IMR-90 (cell line): ENCODE results near the gene MYH3. TPM values are rescaled to one million over a fixed set of nuclear protein-coding genes. Genes with fewer than 3 reads are reported as not detected.

Source experiments
- ATAC-seq: fragments of 200-7000 bp; cut with Tn5 transposase; 2 replicates; pipeline ENCODE4 v1.9.1; 2020; ENCODE audit warnings: low read depth, mild to moderate bottlenecking, moderate library complexity
- BruUV-seq: library from RNA; stranded (reverse); fragments of 400-500 nt; replicated peaks from 2 replicates; lab custom pipeline; 2021; lab: Mats Ljungman, UMichigan
- CTCF ChIA-PET: fragments of 300-600 bp; formaldehyde crosslinking; extraction: SDS; loops from one replicate; lab custom pipeline; 2021; ENCODE audit warnings: antibody characterized with exemption; lab: Yijun Ruan, JAX
- POLR2A ChIA-PET: fragments of 300-600 bp; sonication (Branson Sonifier 250); formaldehyde crosslinking; loops from one replicate; lab custom pipeline; 2022; ENCODE audit warnings: antibody characterized with exemption; ENCODE audit not compliant: unreplicated experiment; lab: Charles Lee
- DNase-seq: peaks from one replicate; pipeline ENCODE4 v3.0.0; 2013
- H2AFZ ChIP-seq: replicated peaks from 2 replicates; pipeline ENCODE3; 2013; ENCODE audit warnings: low read length, mild to moderate bottlenecking; ENCODE audit not compliant: poor library complexity
- H2AK5ac ChIP-seq: 2 replicates; pipeline ENCODE4 v1.6.1; 2013; ENCODE audit warnings: low read depth, low read length, inconsistent platforms
- H2AK9ac ChIP-seq: replicated peaks from 2 replicates; pipeline ENCODE3; 2013; ENCODE audit warnings: mild to moderate bottlenecking, low read depth, low read length, moderate library complexity; ENCODE audit not compliant: poor library complexity
- H2BK120ac ChIP-seq: 2 replicates; pipeline ENCODE4 v1.6.1; 2013; ENCODE audit warnings: low read depth, low read length, inconsistent platforms
- H2BK15ac ChIP-seq: 3 replicates; pipeline ENCODE4 v1.6.1; 2013; ENCODE audit warnings: low read depth, low read length, inconsistent platforms
- H2BK20ac ChIP-seq: 2 replicates; pipeline ENCODE4 v1.6.1; 2013; ENCODE audit warnings: low read depth, mild to moderate bottlenecking, inconsistent platforms, low read length, moderate library complexity
- H2BK5ac ChIP-seq: 2 replicates; pipeline ENCODE4 v1.6.1; 2013; ENCODE audit warnings: mild to moderate bottlenecking, low read depth, low read length, inconsistent platforms; ENCODE audit not compliant: poor library complexity, severe bottlenecking
- H3K14ac ChIP-seq: replicated peaks from 2 replicates; pipeline ENCODE4 v1.6.1; 2013; ENCODE audit warnings: low read depth, low read length, inconsistent platforms
- H3K18ac ChIP-seq: 2 replicates; pipeline ENCODE4 v1.6.1; 2013; ENCODE audit warnings: low read depth, low read length, control low read depth
- H3K23ac ChIP-seq: 2 replicates; pipeline ENCODE4 v1.6.1; 2013; ENCODE audit warnings: low read depth, low read length, inconsistent platforms
- H3K27ac ChIP-seq: 2 replicates; pipeline ENCODE4 v1.5.1; 2013; ENCODE audit warnings: mild to moderate bottlenecking, control low read depth, low read length; ENCODE audit not compliant: insufficient read depth
- H3K27me3 ChIP-seq: 2 replicates; pipeline ENCODE4 v1.6.1; 2013; ENCODE audit warnings: low read length; ENCODE audit not compliant: control insufficient read depth, insufficient read depth
- H3K36me3 ChIP-seq: 2 replicates; pipeline ENCODE4 v1.6.1; 2013; ENCODE audit warnings: low read length, mixed read lengths; ENCODE audit not compliant: control insufficient read depth, insufficient read depth
- H3K4ac ChIP-seq: 2 replicates; pipeline ENCODE4 v1.6.1; 2013; ENCODE audit warnings: low read depth, low read length, inconsistent platforms
- H3K4me1 ChIP-seq: 2 replicates; pipeline ENCODE4 v1.6.1; 2013; ENCODE audit warnings: low read length, mixed read lengths; ENCODE audit not compliant: control insufficient read depth, insufficient read depth
- H3K4me2 ChIP-seq: 2 replicates; pipeline ENCODE4 v1.6.1; 2013; ENCODE audit warnings: low read depth, mild to moderate bottlenecking, control low read depth, low read length, moderate library complexity
- H3K4me3 ChIP-seq: 2 replicates; pipeline ENCODE4 v1.5.1; 2013; ENCODE audit warnings: low read depth, mild to moderate bottlenecking, control low read depth, low read length, moderate library complexity; ENCODE audit not compliant: insufficient read depth
- H3K56ac ChIP-seq: 2 replicates; pipeline ENCODE4 v1.6.1; 2013; ENCODE audit warnings: low read length, inconsistent platforms; ENCODE audit not compliant: insufficient read depth; ENCODE audit errors: extremely low read depth
- H3K79me1 ChIP-seq, 2 experiments: 2 replicates each; pipeline ENCODE4 v1.6.1; 2013; ENCODE audit warnings: low read length in 2 of 2, inconsistent platforms in 1 of 2, low read depth in 1 of 2
- H3K9ac ChIP-seq: 2 replicates; pipeline ENCODE4 v1.6.1; 2013; ENCODE audit warnings: low read depth, low read length, control low read depth
- H3K9me1 ChIP-seq: 2 replicates; pipeline ENCODE4 v1.6.1; 2013; ENCODE audit warnings: low read length, inconsistent platforms; ENCODE audit not compliant: insufficient read depth
- H3K9me3 ChIP-seq: 2 replicates; pipeline ENCODE4 v1.6.1; 2013; ENCODE audit warnings: low read length; ENCODE audit not compliant: control insufficient read depth, insufficient read depth
- H4K20me1 ChIP-seq: 2 replicates; pipeline ENCODE4 v1.6.1; 2013; ENCODE audit warnings: low read length, inconsistent platforms; ENCODE audit not compliant: insufficient read depth
- H4K5ac ChIP-seq: 2 replicates; pipeline ENCODE4 v1.6.1; 2013; ENCODE audit warnings: mild to moderate bottlenecking, low read depth, low read length, control low read depth
- H4K8ac ChIP-seq, 2 experiments: 2 replicates each; pipeline ENCODE4 v1.6.1; 2013; ENCODE audit warnings: low read depth in 2 of 2, low read length in 2 of 2, control low read depth in 1 of 2, inconsistent platforms in 1 of 2
- H4K91ac ChIP-seq: 2 replicates; pipeline ENCODE4 v1.6.1; 2013; ENCODE audit warnings: low read depth, low read length, inconsistent platforms; ENCODE audit not compliant: insufficient read depth
- BHLHE40 ChIP-seq: fragments of 150-350 bp; IDR thresholded peaks from 2 replicates; pipeline ENCODE4 v1.6.1; 2016; ENCODE audit warnings: mild to moderate bottlenecking, low read depth, low read length
- CEBPB ChIP-seq: IDR thresholded peaks from 2 replicates; pipeline ENCODE4 v1.6.1; 2012; ENCODE audit warnings: low read depth, low read length, improper control_type of control experiment
- CHD1 ChIP-seq: IDR thresholded peaks from 2 replicates; pipeline ENCODE4 v1.6.1; 2012; ENCODE audit warnings: low read depth, low read length, improper control_type of control experiment
- CTCF ChIP-seq: conservative IDR thresholded peaks from 2 replicates; pipeline ENCODE4 v1.5.1; 2012; ENCODE audit warnings: mild to moderate bottlenecking, low read depth, low read length, improper control_type of control experiment
- FOS ChIP-seq: fragments of 150-350 bp; IDR thresholded peaks from 2 replicates; pipeline ENCODE4 v1.6.1; 2016; ENCODE audit warnings: low read depth, low read length
- MAFK ChIP-seq: IDR thresholded peaks from 2 replicates; pipeline ENCODE4 v1.6.1; 2012; ENCODE audit warnings: low read depth, low read length, improper control_type of control experiment
- MAZ ChIP-seq: IDR thresholded peaks from 2 replicates; pipeline ENCODE4 v1.6.1; 2012; ENCODE audit warnings: low read depth, mild to moderate bottlenecking, low read length, improper control_type of control experiment, moderate library complexity, borderline replicate concordance
- MXI1 ChIP-seq: IDR thresholded peaks from 2 replicates; pipeline ENCODE4 v1.6.1; 2012; ENCODE audit warnings: low read depth, mild to moderate bottlenecking, low read length, moderate library complexity, borderline replicate concordance
- NFE2L2 ChIP-seq: fragments of 150-350 bp; IDR thresholded peaks from 2 replicates; pipeline ENCODE4 v1.6.1; 2016; ENCODE audit warnings: low read depth, mild to moderate bottlenecking, low read length
- POLR2A ChIP-seq: IDR thresholded peaks from 2 replicates; pipeline ENCODE4 v1.6.1; 2012; ENCODE audit warnings: mild to moderate bottlenecking, low read depth, low read length
- RAD21 ChIP-seq: IDR thresholded peaks from 2 replicates; pipeline ENCODE4 v1.6.1; 2012; ENCODE audit warnings: low read length, improper control_type of control experiment
- RCOR1 ChIP-seq: IDR thresholded peaks from 2 replicates; pipeline ENCODE4 v1.6.1; 2012; ENCODE audit warnings: mild to moderate bottlenecking, low read length, improper control_type of control experiment; ENCODE audit not compliant: insufficient replicate concordance
- RFX5 ChIP-seq: IDR thresholded peaks from 2 replicates; pipeline ENCODE4 v1.8.0; 2012; ENCODE audit warnings: low read depth, mild to moderate bottlenecking, low read length, moderate library complexity
- SMC3 ChIP-seq: fragments of 150-350 bp; IDR thresholded peaks from 2 replicates; pipeline ENCODE4 v1.6.1; 2016; ENCODE audit warnings: low read depth, mild to moderate bottlenecking, antibody characterized with exemption, low read length, moderate library complexity
- WGBS, 2 experiments: methylation state at CpG; one replicate each; pipeline versions ENCODE4 v1.1.5 to v1.1.7; 2013; ENCODE audit warnings: missing lambda C conversion rate in 2 of 2; ENCODE audit not compliant: insufficient read length in 1 of 2; ENCODE audit errors: extremely low coverage in 2 of 2; 5-methylcytosine and 5-hydroxymethylcytosine counted together
- dilution Hi-C: fragments of 300-500 bp; cut with HindIII; formaldehyde crosslinking; loops from one replicate; pipeline ENCODE4 v1.14.3; 2018; ENCODE audit warnings: low sequenced_read_pairs; ENCODE audit not compliant: unreplicated experiment
- in situ Hi-C: fragments of 300-500 bp; cut with MboI; formaldehyde crosslinking; loops from 3 replicates; pipeline ENCODE4 v1.14.3; 2019; ENCODE audit warnings: low sequenced_read_pairs, inconsistent platforms, mixed read lengths
- intact Hi-C: fragments of 100-400 bp; cut with micrococcal nuclease; formaldehyde crosslinking; loops from 2 replicates; pipeline ENCODE4 v1.10.0; 2022
- polyA plus RNA-seq, 3 experiments: library from polyadenylated mRNA; depleted of rRNA; stranded (reverse); fragments of >200 nt; gene quantifications; 2 replicates each; pipeline ENCODE4 v1.2.3, GENCODE V29; 2012; ENCODE audit warnings: low replicate concordance in 1 of 3
- total RNA-seq: library from RNA; depleted of rRNA; stranded (reverse); fragments of >200 nt; gene quantifications from 2 replicates; pipeline ENCODE4 v1.2.3, GENCODE V29; 2012
- TF ChIP-seq, protein P1 (sequence below): fragments of 150-350 bp; IDR thresholded peaks from 2 replicates; pipeline ENCODE4 v1.6.1; 2017; ENCODE audit warnings: mild to moderate bottlenecking, antibody characterized with exemption, low read length, low read depth
- TF ChIP-seq, protein P2 (sequence below): fragments of 150-350 bp; IDR thresholded peaks from 2 replicates; pipeline ENCODE4 v1.6.1; 2016; ENCODE audit warnings: low read depth, mild to moderate bottlenecking, low read length, moderate library complexity, borderline replicate concordance

MYH3 gene
- total and polyA plus RNA-seq, 2 of the 4 experiments (the other 2 are of a cell fraction) = 0.54 to 0.63 TPM

DNA sequence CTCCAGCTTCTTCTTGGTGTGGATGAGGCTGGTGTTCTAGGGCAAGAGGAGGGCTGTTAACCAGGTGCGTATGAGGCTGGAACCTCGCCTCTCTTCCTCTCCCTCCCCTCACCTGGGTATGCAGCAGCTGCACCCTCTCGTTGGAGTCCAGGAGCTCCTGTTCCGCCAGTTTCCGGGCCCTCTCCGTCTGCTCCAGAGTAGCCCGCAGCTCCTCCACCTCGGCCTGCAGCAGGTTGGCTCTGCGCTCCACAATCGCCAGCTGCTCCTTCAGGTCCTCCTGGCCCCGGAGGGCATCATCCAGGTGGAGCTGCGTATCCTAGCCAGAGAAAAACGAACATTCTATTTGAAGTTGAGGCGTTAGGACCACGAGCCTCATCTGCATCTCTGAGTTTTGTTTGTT is 25.4 kb downstream of the MYH3 start:
- intact Hi-C loops (loop anchor here (1.0 to 5.0 kb wide), 2 partner anchors 214 to 1306 kb away; no protein-coding TSS in a partner anchor), dilution Hi-C loops (no loop called here), in situ Hi-C loops (no loop called here)
- H3K23ac ChIP-seq = no peak overlapping the region
- no TSS peak for BruUV-seq
- no peak overlapping the region for H3K9ac ChIP-seq
- DNase-seq = no peak
- H3K18ac ChIP-seq = no peak overlapping the region
- no peak overlapping the region for H4K8ac ChIP-seq
- H3K14ac ChIP-seq = no peak overlapping the region
- no peak overlapping the region for H2BK120ac ChIP-seq
- no peak overlapping the region for H2BK20ac ChIP-seq
- H3K27me3 ChIP-seq = no peaks in the 10 kb centered on the region
- no peak overlapping the region for H3K4ac ChIP-seq
- no peak overlapping the region for H3K27ac ChIP-seq
- ATAC-seq = no peak
- POLR2A ChIA-PET = no interaction called here
- no peak for TF ChIP-seq MXI1
- TF ChIP-seq, protein P1, sequence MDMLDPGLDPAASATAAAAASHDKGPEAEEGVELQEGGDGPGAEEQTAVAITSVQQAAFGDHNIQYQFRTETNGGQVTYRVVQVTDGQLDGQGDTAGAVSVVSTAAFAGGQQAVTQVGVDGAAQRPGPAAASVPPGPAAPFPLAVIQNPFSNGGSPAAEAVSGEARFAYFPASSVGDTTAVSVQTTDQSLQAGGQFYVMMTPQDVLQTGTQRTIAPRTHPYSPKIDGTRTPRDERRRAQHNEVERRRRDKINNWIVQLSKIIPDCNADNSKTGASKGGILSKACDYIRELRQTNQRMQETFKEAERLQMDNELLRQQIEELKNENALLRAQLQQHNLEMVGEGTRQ = no peak
- TF ChIP-seq CEBPB = no peak
- no peak for TF ChIP-seq RAD21
- TF ChIP-seq SMC3 = no peak
- no peak for TF ChIP-seq RCOR1
- TF ChIP-seq, protein P2, sequence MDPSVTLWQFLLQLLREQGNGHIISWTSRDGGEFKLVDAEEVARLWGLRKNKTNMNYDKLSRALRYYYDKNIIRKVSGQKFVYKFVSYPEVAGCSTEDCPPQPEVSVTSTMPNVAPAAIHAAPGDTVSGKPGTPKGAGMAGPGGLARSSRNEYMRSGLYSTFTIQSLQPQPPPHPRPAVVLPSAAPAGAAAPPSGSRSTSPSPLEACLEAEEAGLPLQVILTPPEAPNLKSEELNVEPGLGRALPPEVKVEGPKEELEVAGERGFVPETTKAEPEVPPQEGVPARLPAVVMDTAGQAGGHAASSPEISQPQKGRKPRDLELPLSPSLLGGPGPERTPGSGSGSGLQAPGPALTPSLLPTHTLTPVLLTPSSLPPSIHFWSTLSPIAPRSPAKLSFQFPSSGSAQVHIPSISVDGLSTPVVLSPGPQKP = no peak
- TF ChIP-seq MAFK = no peak
- TF ChIP-seq POLR2A = no peak
- no peak for TF ChIP-seq CTCF
- no peak for TF ChIP-seq NFE2L2
- TF ChIP-seq MAZ = no peak
- TF ChIP-seq FOS = no peak
- no peak for TF ChIP-seq BHLHE40
- TF ChIP-seq CHD1 = no peak
- TF ChIP-seq RFX5 = no peak
- no peaks in the 10 kb centered on the region for H4K20me1 ChIP-seq
- no peak overlapping the region for H4K5ac ChIP-seq
- no peaks in the 10 kb centered on the region for H3K4me1 ChIP-seq
- H3K56ac ChIP-seq = no peak overlapping the region
- H3K9me3 ChIP-seq = no peaks in the 10 kb centered on the region
- H3K4me3 ChIP-seq = no peak overlapping the region
- H2AK5ac ChIP-seq = no peak overlapping the region
- no CpG with 5 or more reads among the region's 15 CpGs for WGBS, 2 experiments
- H2BK5ac ChIP-seq = no peak overlapping the region
- no peak overlapping the region for H3K4me2 ChIP-seq
- H2BK15ac ChIP-seq = no peak overlapping the region
- no peak overlapping the region for H2AK9ac ChIP-seq
- H3K79me1 ChIP-seq = no peaks in the 10 kb centered on the region
- H3K36me3 ChIP-seq = no peaks in the 10 kb centered on the region
- no peak overlapping the region for H4K91ac ChIP-seq
- peaks cover 3% of the 10 kb centered on the region; the same call in 1 of the 2 replicates for H3K9me1 ChIP-seq
- H2AFZ ChIP-seq = no peak overlapping the region
- CTCF ChIA-PET = interaction anchor here (2.2 kb wide), 1 partner anchor 15 kb away, joined by 8 read pairs; no protein-coding TSS in a partner anchor
